A549 (cell line): Measurements from ENCODE around the gene SBK2. TPM values are rescaled to one million over a fixed set of nuclear protein-coding genes. Genes with fewer than 3 reads are reported as not detected.

Source experiments
- ATAC-seq, 2 experiments: fragments of 200-7000 bp in 1 of 2; fragments of >200 bp in 1 of 2; cut with Nextera tagmentation in 1 of 2; cut with Tn5 transposase in 1 of 2; 3 replicates each; pipeline versions ENCODE4 v1.8.0 to v1.9.1; 2018 to 2020; ENCODE audit warnings: mild to moderate bottlenecking in 1 of 2, moderate library complexity in 1 of 2
- CTCF ChIA-PET: fragments of 300-600 bp; sonication (Branson Sonifier 250); formaldehyde crosslinking; extraction: SDS; loops from one replicate; lab custom pipeline; 2021; ENCODE audit warnings: antibody characterized with exemption, inconsistent platforms; lab: Yijun Ruan, JAX
- POLR2A ChIA-PET: fragments of 350-600 bp; formaldehyde crosslinking; extraction: SDS; loops from one replicate; lab custom pipeline; 2021; ENCODE audit warnings: antibody characterized with exemption, inconsistent platforms; lab: Yijun Ruan, JAX
- DNase-seq, 2 experiments: peaks; one replicate each; pipeline versions ENCODE4 v3.0.0 to v3.0.0-alpha.2; 2011 to 2016; ENCODE audit warnings: low read depth in 1 of 2, low spot score in 1 of 2
- FAIRE-seq: peaks from 2 replicates; lab custom pipeline; 2011; peaks lifted over from hg19 to GRCh38; lab: Jason Lieb, UNC
- H3K27ac ChIP-seq, 2 experiments: fragments of >200 bp; sonication (Bioruptor Twin); formaldehyde crosslinking; 3 replicates each; pipeline ENCODE4 v1.5.1; 2016 to 2017
- H3K4me1 ChIP-seq: fragments of >200 bp; sonication (Bioruptor Twin); formaldehyde crosslinking; 3 replicates; pipeline ENCODE4 v1.6.1; 2016
- H3K4me2 ChIP-seq: fragments of >200 bp; sonication (Bioruptor Twin); formaldehyde crosslinking; 3 replicates; pipeline ENCODE4 v1.6.1; 2016
- H3K4me3 ChIP-seq: fragments of >200 bp; sonication (Bioruptor Twin); formaldehyde crosslinking; 3 replicates; pipeline ENCODE4 v1.5.1; 2016
- H3K9me3 ChIP-seq: fragments of >200 bp; sonication (Bioruptor Twin); formaldehyde crosslinking; 3 replicates; pipeline ENCODE4 v1.6.1; 2016
- ATOH8 ChIP-seq: fragments of 250-450 bp; sonication (Bioruptor Pico); IDR thresholded peaks from 2 replicates; pipeline ENCODE4 v1.5.0; 2020; ENCODE audit warnings: low read depth, mild to moderate bottlenecking, moderate library complexity
- BCL3 ChIP-seq: fragments of >200 bp; sonication (Bioruptor Twin); formaldehyde crosslinking; IDR thresholded peaks from 3 replicates; pipeline ENCODE4 v1.6.1; 2016
- CBX8 ChIP-seq: fragments of 200-600 bp; sonication (generic); IDR thresholded peaks from 2 replicates; pipeline ENCODE4 v1.6.1; 2016
- CHD2 ChIP-seq: fragments of 150-350 bp; IDR thresholded peaks from 2 replicates; pipeline ENCODE4 v1.6.1; 2014; ENCODE audit warnings: low read length; ENCODE audit not compliant: partially characterized antibody
- CHD4 ChIP-seq: fragments of 200-600 bp; sonication (generic); IDR thresholded peaks from 2 replicates; pipeline ENCODE4 v1.6.1; 2016; ENCODE audit warnings: antibody characterized with exemption, mild to moderate bottlenecking, borderline replicate concordance
- EHF ChIP-seq: fragments of 250-450 bp; sonication (Bioruptor Pico); IDR thresholded peaks from 2 replicates; pipeline ENCODE4 v1.5.0; 2020; ENCODE audit warnings: mild to moderate bottlenecking
- EP300 ChIP-seq, 2 experiments: fragments of >200 bp; sonication (Bioruptor Twin); formaldehyde crosslinking; IDR thresholded peaks; 2 replicates in 1 of 2; 3 replicates in 1 of 2; pipeline ENCODE4 v1.6.1; 2016 to 2017
- ESRRA ChIP-seq: fragments of 150-350 bp; IDR thresholded peaks from 2 replicates; pipeline ENCODE4 v1.6.1; 2014; ENCODE audit warnings: mild to moderate bottlenecking, low read length, borderline replicate concordance
- FOSB ChIP-seq: fragments of 250-450 bp; sonication (Bioruptor Pico); IDR thresholded peaks from 2 replicates; pipeline ENCODE4 v1.5.0; 2020; ENCODE audit warnings: mild to moderate bottlenecking, moderate library complexity
- FOSL2 ChIP-seq, 2 experiments: fragments of 450-650 bp in 1 of 2; fragments of >200 bp in 1 of 2; sonication (Bioruptor Twin) in 1 of 2; formaldehyde crosslinking; IDR thresholded peaks; 2 replicates each; pipeline versions ENCODE4 v1.5.0 to v1.6.1; 2016 to 2020; ENCODE audit warnings: mild to moderate bottlenecking in 1 of 2, moderate library complexity in 1 of 2
- GATA3 ChIP-seq: IDR thresholded peaks from 2 replicates; pipeline ENCODE4 v1.6.1; 2012; ENCODE audit warnings: borderline replicate concordance
- HES2 ChIP-seq: fragments of >200 bp; sonication (Bioruptor Twin); formaldehyde crosslinking; IDR thresholded peaks from 2 replicates; pipeline ENCODE4 v1.6.1; 2016
- HEYL ChIP-seq: fragments of 250-450 bp; sonication (Bioruptor Pico); IDR thresholded peaks from 2 replicates; pipeline ENCODE4 v1.8.0; 2021; ENCODE audit warnings: mild to moderate bottlenecking, moderate library complexity
- HOXB5 ChIP-seq: fragments of 250-450 bp; sonication (Bioruptor Pico); IDR thresholded peaks from 2 replicates; pipeline ENCODE4 v1.5.0; 2020; ENCODE audit warnings: mild to moderate bottlenecking, moderate library complexity
- JUN ChIP-seq, 2 experiments: fragments of >200 bp; sonication (Bioruptor Twin); formaldehyde crosslinking; IDR thresholded peaks; 2 replicates in 1 of 2; 3 replicates in 1 of 2; pipeline ENCODE4 v1.6.1; 2016 to 2017
- KDM1A ChIP-seq: fragments of 200-600 bp; sonication (generic); IDR thresholded peaks from 2 replicates; pipeline ENCODE4 v1.6.1; 2016; ENCODE audit warnings: low read depth, mild to moderate bottlenecking
- MAZ ChIP-seq: fragments of 150-350 bp; IDR thresholded peaks from 2 replicates; pipeline ENCODE4 v1.6.1; 2014; ENCODE audit warnings: antibody characterized with exemption, low read depth, low read length, borderline replicate concordance
- NFE2L2 ChIP-seq: fragments of 150-350 bp; conservative IDR thresholded peaks from 2 replicates; pipeline ENCODE4 v1.6.1; 2014; ENCODE audit warnings: low read length
- PHF8 ChIP-seq: fragments of 200-600 bp; sonication (generic); IDR thresholded peaks from 2 replicates; pipeline ENCODE4 v1.6.1; 2016; ENCODE audit warnings: low read depth, mild to moderate bottlenecking, antibody characterized with exemption, moderate library complexity, borderline replicate concordance
- RAD21 ChIP-seq, 2 experiments: fragments of >200 bp in 1 of 2; sonication (Bioruptor Twin) in 1 of 2; formaldehyde crosslinking in 1 of 2; IDR thresholded peaks in 1 of 2; conservative IDR thresholded peaks in 1 of 2; 2 replicates in 1 of 2; 3 replicates in 1 of 2; pipeline ENCODE4 v1.6.1; 2012 to 2018; ENCODE audit warnings: inconsistent platforms in 1 of 2
- RCOR1 ChIP-seq: fragments of 150-350 bp; IDR thresholded peaks from 2 replicates; pipeline ENCODE4 v1.6.1; 2014; ENCODE audit warnings: antibody characterized with exemption, low read length, low read depth
- REST ChIP-seq: fragments of 200-600 bp; sonication (generic); IDR thresholded peaks from 2 replicates; pipeline ENCODE4 v1.6.1; 2016; ENCODE audit warnings: antibody characterized with exemption, mild to moderate bottlenecking, moderate library complexity
- TFCP2L1 ChIP-seq: fragments of 250-450 bp; sonication (Bioruptor Pico); IDR thresholded peaks from 2 replicates; pipeline ENCODE4 v1.5.0; 2021; ENCODE audit warnings: mild to moderate bottlenecking
- TP53 ChIP-seq: fragments of 250-450 bp; sonication (Bioruptor Pico); IDR thresholded peaks from 2 replicates; pipeline ENCODE4 v1.5.0; 2021; ENCODE audit warnings: mild to moderate bottlenecking, moderate library complexity
- ZSCAN20 ChIP-seq: fragments of 250-450 bp; sonication (Bioruptor Pico); IDR thresholded peaks from 2 replicates; pipeline ENCODE4 v1.8.0; 2022; ENCODE audit warnings: mild to moderate bottlenecking, moderate library complexity
- WGBS: methylation state at CpG from one replicate; pipeline ENCODE4 v1.1.6; 2017; ENCODE audit errors: missing lambda C conversion rate; 5-methylcytosine and 5-hydroxymethylcytosine counted together
- polyA plus RNA-seq, 4 experiments: library from polyadenylated mRNA; depleted of rRNA in 3 of 4; stranded (reverse); fragments of >200 nt; fragmentation: RNase III in 1 of 4; extraction: RNeasy Plus Mini Kit Qiagen cat#74134 plus additional on column Dnase treatment in 1 of 4; gene quantifications; 2 replicates in 3 of 4; 3 replicates in 1 of 4; pipeline ENCODE4 v1.2.3, GENCODE V29; 2011 to 2017
- TF ChIP-seq, protein P1 (sequence below): IDR thresholded peaks from 2 replicates; pipeline ENCODE4 v1.6.1; 2012; ENCODE audit warnings: low read depth, borderline replicate concordance

SBK2 gene
- polyA plus RNA-seq, 2 of the 4 experiments (the other 2 are of a cell fraction) = 0.89 to 1.1 TPM

DNA sequence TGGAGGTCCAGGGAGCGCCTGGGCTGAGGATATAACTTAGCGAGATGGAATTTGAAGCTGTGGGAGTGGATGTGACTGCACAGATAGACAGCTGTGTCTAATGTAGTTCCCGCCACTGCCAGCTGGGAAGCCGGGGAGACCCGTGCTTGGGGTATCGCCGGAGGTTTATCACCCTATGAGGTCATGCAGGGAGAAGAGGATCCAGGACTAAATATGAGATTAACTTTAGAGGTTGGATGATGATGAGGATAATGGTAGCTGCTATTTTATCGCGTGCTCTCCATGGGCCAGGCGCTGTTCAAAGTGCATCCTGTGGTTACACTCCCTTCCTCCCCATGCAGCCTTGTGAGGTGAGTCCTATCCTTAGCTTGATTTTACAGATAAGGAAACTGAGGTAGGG, 28.8 kb downstream of the SBK2 start:
- no peak for FAIRE-seq
- peaks cover 9% of the 10 kb centered on the region; the same call in 1 of the 3 replicates for H3K9me3 ChIP-seq

DNA sequence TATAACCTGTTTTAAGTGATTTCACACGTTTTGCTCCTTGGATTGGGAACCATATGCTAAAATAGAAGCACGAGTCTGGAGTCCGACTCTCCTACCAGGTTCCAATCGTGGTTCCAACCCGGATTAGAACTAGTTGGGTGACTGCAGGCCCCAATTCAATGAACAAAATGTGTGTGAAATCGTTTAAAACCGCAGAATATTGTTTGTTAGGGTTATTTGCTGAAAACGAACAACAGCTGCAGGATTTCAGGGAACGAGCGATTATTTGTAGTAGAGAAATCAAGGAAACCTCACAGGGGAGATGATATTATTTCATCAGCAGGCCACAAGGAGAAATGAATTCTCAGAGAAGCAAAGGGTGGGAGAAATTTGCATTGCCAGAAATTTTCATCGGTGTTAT, 32.0 kb downstream of the SBK2 start:
- FAIRE-seq (no peak), ATAC-seq (no peak), DNase-seq (no peak)
- WGBS = 63% methylated on average over 11 of the region's 11 CpGs
- CTCF ChIA-PET = interaction anchor here (0.7 to 15.3 kb wide), 36 partner anchors 10 to 624 kb away, joined by 3 to 363 read pairs (median 8); partner anchors contain the start of genes FIZ1, ISOC2, NAT14 and SSC5D
- Histone ChIP-seq H3K4me3 (no peak overlapping the region), H3K9me3 (peaks cover 9% of the 10 kb centered on the region; the same call in 1 of the 3 replicates), H3K4me2 (no peak overlapping the region), H3K4me1 (no peaks in the 10 kb centered on the region), H3K27ac (no peak overlapping the region)
- POLR2A ChIA-PET = interaction anchor here (0.6 to 2.2 kb wide), 3 partner anchors 94 to 150 kb away, joined by 3 to 7 read pairs (median 7); partner anchors contain the start of genes FIZ1 and ZNF784
- TF ChIP-seq, protein P1, sequence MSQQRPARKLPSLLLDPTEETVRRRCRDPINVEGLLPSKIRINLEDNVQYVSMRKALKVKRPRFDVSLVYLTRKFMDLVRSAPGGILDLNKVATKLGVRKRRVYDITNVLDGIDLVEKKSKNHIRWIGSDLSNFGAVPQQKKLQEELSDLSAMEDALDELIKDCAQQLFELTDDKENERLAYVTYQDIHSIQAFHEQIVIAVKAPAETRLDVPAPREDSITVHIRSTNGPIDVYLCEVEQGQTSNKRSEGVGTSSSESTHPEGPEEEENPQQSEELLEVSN = no peak
- TF ChIP-seq RCOR1 (no peak), CHD4 (no peak), BCL3 (no peak), TP53 (CRISPR knock-in tag) (no peak), FOSL2 (IDR thresholded peaks at IDR 0.05) (no peak), FOSL2 (CRISPR knock-in tag; IDR thresholded peaks at IDR 0.05) (no peak), EHF (no peak), CHD2 (no peak), ATOH8 (CRISPR knock-in tag) (no peak), REST (no peak)

More for the DNA sequence above, 28.8 kb downstream of the SBK2 start:
- no peak overlapping the region for H3K4me3 ChIP-seq
- WGBS = 69% methylated on average over 10 of the region's 10 CpGs
- no peak overlapping the region for H3K27ac ChIP-seq
- ATAC-seq = no peak
- H3K4me1 ChIP-seq = no peaks in the 10 kb centered on the region
- H3K4me2 ChIP-seq = no peak overlapping the region
- CTCF ChIA-PET = interaction anchor here (0.7 to 15.3 kb wide), 12 partner anchors 8 to 830 kb away, joined by 3 to 363 read pairs (median 5); partner anchors contain the start of genes FIZ1, ZNF524, ZNF784 and ZNF865
- no peak for TF ChIP-seq MAZ
- no peak for TF ChIP-seq GATA3
- TF ChIP-seq HES2 = no peak
- TF ChIP-seq, protein P1 = no peak
- no peak for TF ChIP-seq HEYL (CRISPR knock-in tag)
- TF ChIP-seq RAD21 (conservative IDR thresholded peaks at IDR 0.05 in 1 of 2, IDR thresholded peaks at IDR 0.05 in 1 of 2) = no peak
- no peak for TF ChIP-seq EP300 (IDR thresholded peaks at IDR 0.05)
- TF ChIP-seq FOSB (CRISPR knock-in tag) = no peak
- TF ChIP-seq TP53 (CRISPR knock-in tag) = no peak
- TF ChIP-seq HOXB5 (CRISPR knock-in tag) = no peak
- TF ChIP-seq NFE2L2 = no peak
- TF ChIP-seq ESRRA = no peak
- TF ChIP-seq FOSL2 (IDR thresholded peaks at IDR 0.05) = no peak
- TF ChIP-seq FOSL2 (CRISPR knock-in tag; IDR thresholded peaks at IDR 0.05) = no peak
- TF ChIP-seq REST = no peak
- no peak for TF ChIP-seq KDM1A
- no peak for TF ChIP-seq ZSCAN20 (CRISPR knock-in tag)
- no peak for TF ChIP-seq TFCP2L1 (CRISPR knock-in tag)
- TF ChIP-seq CBX8 = no peak
- no peak for TF ChIP-seq JUN (IDR thresholded peaks at IDR 0.05)
- no peak for TF ChIP-seq PHF8
- TF ChIP-seq, all 56 proteins: peak for 0
- no peak for DNase-seq
- POLR2A ChIA-PET = interaction anchor here (1.3 to 1.6 kb wide), 2 partner anchors 32 to 116 kb away, joined by 4 to 5 read pairs; partner anchors contain the start of genes ZNF628 and ZNF784
